ENCODE data around the gene MYT1. TPM values are rescaled to one million over a fixed set of nuclear protein-coding genes. Genes with fewer than 3 reads are reported as not detected.

MYT1 gene
- total RNA-seq, 1 experiment from 2014 or later = 7.1 TPM

DNA sequence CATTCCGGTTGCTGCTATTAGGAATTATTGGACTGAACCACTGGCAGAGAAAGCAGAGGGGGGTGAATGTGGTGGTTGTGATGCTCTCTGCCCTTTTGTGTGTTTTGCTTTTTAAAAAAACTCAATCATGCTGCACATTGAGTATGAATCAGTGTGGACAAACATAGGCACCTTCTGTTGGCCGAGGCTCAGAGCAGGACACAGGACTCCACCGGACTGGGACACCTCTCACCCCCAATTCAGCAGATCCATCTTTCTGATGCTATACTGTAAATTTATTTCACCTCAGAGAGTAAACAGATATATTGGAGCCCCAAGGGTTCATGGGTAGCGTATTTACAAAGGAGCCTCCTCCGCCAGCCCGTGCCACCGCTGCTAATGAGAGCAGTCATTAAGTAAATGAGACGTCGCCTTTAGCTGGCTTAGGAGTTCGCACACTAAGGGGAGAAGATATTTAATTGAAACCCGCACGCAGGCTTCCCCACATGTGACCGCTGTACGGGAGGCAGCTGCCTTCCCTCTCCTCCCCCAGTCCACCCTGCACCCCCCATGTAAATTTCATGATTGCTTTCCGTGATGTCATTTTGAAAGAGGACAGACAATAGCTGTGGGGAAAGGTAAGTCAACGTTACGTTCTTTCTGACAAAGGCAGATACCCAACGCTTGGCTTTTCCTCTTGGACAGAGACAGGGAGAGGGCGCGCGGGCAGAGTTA, at the start of gene MYT1 (continued):
- no peak for TF ChIP-seq MAX (IDR thresholded peaks at IDR 0.05)

DNA sequence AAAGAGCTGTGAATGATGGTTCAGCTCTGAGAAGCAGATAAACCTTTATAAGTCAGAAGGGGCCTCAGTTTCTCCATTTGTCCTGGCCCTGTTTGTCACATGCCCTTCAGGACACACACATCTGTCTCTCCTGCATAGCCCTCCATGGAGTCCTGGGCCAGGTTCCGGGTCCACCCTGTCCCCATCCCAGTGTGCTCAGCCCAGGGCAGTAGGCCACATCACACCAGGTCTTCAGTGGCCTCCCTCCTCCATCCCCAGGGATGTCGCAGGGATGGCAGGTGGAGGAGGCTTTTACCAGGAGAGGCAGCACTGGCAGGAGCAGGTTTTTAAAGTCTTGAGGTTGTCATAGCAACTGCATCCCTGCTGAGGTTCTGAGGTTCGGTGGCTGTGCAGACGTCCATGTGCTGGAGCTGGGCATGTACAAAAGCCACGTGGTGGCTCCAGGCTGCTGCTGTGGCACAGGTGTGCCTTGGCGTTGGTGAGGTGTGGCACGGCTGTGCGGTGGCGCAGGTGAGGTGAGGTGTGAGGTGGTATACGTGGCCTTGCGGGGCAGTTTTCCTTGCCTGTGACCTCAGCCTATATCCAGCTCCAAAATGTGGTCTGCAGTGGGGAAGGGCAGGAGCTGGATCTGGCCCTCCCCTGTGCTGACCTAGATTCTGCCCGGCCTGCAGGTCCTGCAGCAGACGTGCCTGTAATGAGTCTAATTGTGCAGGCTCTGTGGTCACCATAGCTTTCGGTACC, 48.9 kb upstream of the MYT1 start:
- peaks cover 0 to 5% of the 10 kb centered on the region in 2 experiments; a peak in 2 of 4 replicates for H3K4me1 ChIP-seq (ENCODE audit: control insufficient read depth in 1 of 2, insufficient read depth in 2 of 2, low read length in 2 of 2)
- ChIA-PET POLR2A (no interaction called here), RAD21 (ENCODE audit: low non-redundant PET in 1 of 2, low total read pairs in 2 of 2, uncharacterized antibody in 2 of 2, unreplicated experiment in 2 of 2) (no interaction called here), CTCF (interaction anchor here (1.7 kb wide), 1 partner anchor 13 kb away, joined by 8 read pairs; no protein-coding TSS in a partner anchor)
- DNase-seq (ENCODE audit: low read depth, low spot score) (no peak), ATAC-seq (no peak)
- no peaks in the 10 kb centered on the region for H3K9me3 ChIP-seq (ENCODE audit: control insufficient read depth in 1 of 2, insufficient read depth in 1 of 2, low read depth in 1 of 2, low read length in 2 of 2)
- TF ChIP-seq ELF1 (IDR thresholded peaks at IDR 0.05; ENCODE audit: borderline replicate concordance, low read depth) (no peak), EGR1 (IDR thresholded peaks at IDR 0.05; ENCODE audit: low read depth) (no peak), JUND (IDR thresholded peaks at IDR 0.05) (no peak), MAX (IDR thresholded peaks at IDR 0.05) (no peak)
- no peak overlapping the region for H3K4me2 ChIP-seq (ENCODE audit: low read length)
- no peak overlapping the region for H3K9ac ChIP-seq (ENCODE audit: low read length)
- no peaks in the 10 kb centered on the region for H3K9me2 ChIP-seq (ENCODE audit: insufficient read depth)
- H3K27ac ChIP-seq (ENCODE audit: low read depth, low read length) = no peak overlapping the region
- no peaks in the 10 kb centered on the region for H4K20me1 ChIP-seq (ENCODE audit: insufficient read depth)
- no peak overlapping the region for H2AFZ ChIP-seq (ENCODE audit: low read depth, low read length, poor library complexity, severe bottlenecking)
- no TSS peak for BruUV-seq (replicated peaks)
- intact Hi-C loops (cut with micrococcal nuclease) = no loop called here
- no peak overlapping the region for H3K4me3 ChIP-seq (replicated peaks in 1 of 2; ENCODE audit: low read depth in 1 of 2, low read length in 2 of 2)
- H3K79me2 ChIP-seq (ENCODE audit: insufficient read depth, low read length) = no peaks in the 10 kb centered on the region
- H3K27me3 ChIP-seq (ENCODE audit: insufficient read depth, low read length) = no peaks in the 10 kb centered on the region
- H3K36me3 ChIP-seq (ENCODE audit: control insufficient read depth in 1 of 2, insufficient read depth in 2 of 2, low read length in 2 of 2) = no peaks in the 10 kb centered on the region

DNA sequence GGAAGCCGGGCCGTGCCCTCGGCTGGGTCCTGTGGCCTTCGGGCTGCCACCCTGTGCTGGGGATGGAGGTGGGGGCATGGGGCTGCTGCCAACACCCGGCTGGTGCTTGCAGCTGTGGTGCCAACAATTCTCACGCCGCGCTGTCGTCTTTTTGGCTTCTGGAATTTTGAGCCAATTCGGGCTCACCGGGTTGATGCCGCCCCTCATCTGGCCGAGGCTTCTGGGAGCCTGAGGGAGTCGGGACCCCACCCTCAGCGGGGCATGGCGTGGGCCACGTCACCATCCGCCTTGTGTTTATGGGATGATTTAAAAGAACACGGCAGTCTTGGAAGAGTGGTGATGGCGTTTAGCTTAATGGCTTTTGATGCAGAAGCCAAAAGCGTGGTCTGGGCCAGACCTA, 48.2 kb upstream of the MYT1 start:
- Histone ChIP-seq H3K27ac (ENCODE audit: low read depth, low read length) (no peak overlapping the region), H3K4me2 (ENCODE audit: low read length) (no peak overlapping the region), H3K4me3 (replicated peaks in 1 of 2; ENCODE audit: low read depth in 1 of 2, low read length in 2 of 2) (no peak overlapping the region), H3K9ac (ENCODE audit: low read length) (no peak overlapping the region), H3K79me2 (ENCODE audit: insufficient read depth, low read length) (no peaks in the 10 kb centered on the region), H3K4me1 (ENCODE audit: control insufficient read depth in 1 of 2, insufficient read depth in 2 of 2, low read length in 2 of 2) (peaks cover 0 to 8% of the 10 kb centered on the region in 2 experiments; a peak in 2 of 4 replicates), H2AFZ (ENCODE audit: low read depth, low read length, poor library complexity, severe bottlenecking) (no peak overlapping the region), H4K20me1 (ENCODE audit: insufficient read depth) (no peaks in the 10 kb centered on the region), H3K9me3 (ENCODE audit: control insufficient read depth in 1 of 2, insufficient read depth in 1 of 2, low read depth in 1 of 2, low read length in 2 of 2) (no peaks in the 10 kb centered on the region), H3K27me3 (ENCODE audit: insufficient read depth, low read length) (no peaks in the 10 kb centered on the region), H3K9me2 (ENCODE audit: insufficient read depth) (no peaks in the 10 kb centered on the region), H3K36me3 (ENCODE audit: control insufficient read depth in 1 of 2, insufficient read depth in 2 of 2, low read length in 2 of 2) (no peaks in the 10 kb centered on the region)
- intact Hi-C loops (cut with micrococcal nuclease) = no loop called here
- DNase-seq (ENCODE audit: low read depth, low spot score) (no peak), ATAC-seq (no peak)
- no TSS peak for BruUV-seq (replicated peaks)
- POLR2A ChIA-PET = no interaction called here
- RAD21 ChIA-PET (ENCODE audit: low non-redundant PET in 1 of 2, low total read pairs in 2 of 2, uncharacterized antibody in 2 of 2, unreplicated experiment in 2 of 2) = no interaction called here
- CTCF ChIA-PET = interaction anchor here (1.7 kb wide), 1 partner anchor 14 kb away, joined by 8 read pairs; no protein-coding TSS in a partner anchor
- no peak for TF ChIP-seq YY1 (IDR thresholded peaks at IDR 0.05; ENCODE audit: extremely low read depth, insufficient replicate concordance, low read depth, low read length)
- TF ChIP-seq POLR2AphosphoS5 (IDR thresholded peaks at IDR 0.05; ENCODE audit: low read depth, low read length) = no peak
- no peak for TF ChIP-seq EZH2 (IDR thresholded peaks at IDR 0.05)
- no peak for TF ChIP-seq EGR1 (IDR thresholded peaks at IDR 0.05; ENCODE audit: low read depth)
- TF ChIP-seq, protein P1, sequence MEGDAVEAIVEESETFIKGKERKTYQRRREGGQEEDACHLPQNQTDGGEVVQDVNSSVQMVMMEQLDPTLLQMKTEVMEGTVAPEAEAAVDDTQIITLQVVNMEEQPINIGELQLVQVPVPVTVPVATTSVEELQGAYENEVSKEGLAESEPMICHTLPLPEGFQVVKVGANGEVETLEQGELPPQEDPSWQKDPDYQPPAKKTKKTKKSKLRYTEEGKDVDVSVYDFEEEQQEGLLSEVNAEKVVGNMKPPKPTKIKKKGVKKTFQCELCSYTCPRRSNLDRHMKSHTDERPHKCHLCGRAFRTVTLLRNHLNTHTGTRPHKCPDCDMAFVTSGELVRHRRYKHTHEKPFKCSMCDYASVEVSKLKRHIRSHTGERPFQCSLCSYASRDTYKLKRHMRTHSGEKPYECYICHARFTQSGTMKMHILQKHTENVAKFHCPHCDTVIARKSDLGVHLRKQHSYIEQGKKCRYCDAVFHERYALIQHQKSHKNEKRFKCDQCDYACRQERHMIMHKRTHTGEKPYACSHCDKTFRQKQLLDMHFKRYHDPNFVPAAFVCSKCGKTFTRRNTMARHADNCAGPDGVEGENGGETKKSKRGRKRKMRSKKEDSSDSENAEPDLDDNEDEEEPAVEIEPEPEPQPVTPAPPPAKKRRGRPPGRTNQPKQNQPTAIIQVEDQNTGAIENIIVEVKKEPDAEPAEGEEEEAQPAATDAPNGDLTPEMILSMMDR (IDR thresholded peaks at IDR 0.05 in 2 of 3, conservative IDR thresholded peaks at IDR 0.05 in 1 of 3; ENCODE audit: borderline replicate concordance in 1 of 3, insufficient read depth in 1 of 3, low read depth in 2 of 3, low read length in 2 of 3) = no peak
- TF ChIP-seq SP1 (IDR thresholded peaks at IDR 0.05; ENCODE audit: low read depth) = no peak
- TF ChIP-seq POLR2A (IDR thresholded peaks at IDR 0.05; ENCODE audit: borderline replicate concordance, extremely low read depth, insufficient read depth, insufficient read length) = no peak
- no peak for TF ChIP-seq JUND (IDR thresholded peaks at IDR 0.05)
- TF ChIP-seq, protein P2, sequence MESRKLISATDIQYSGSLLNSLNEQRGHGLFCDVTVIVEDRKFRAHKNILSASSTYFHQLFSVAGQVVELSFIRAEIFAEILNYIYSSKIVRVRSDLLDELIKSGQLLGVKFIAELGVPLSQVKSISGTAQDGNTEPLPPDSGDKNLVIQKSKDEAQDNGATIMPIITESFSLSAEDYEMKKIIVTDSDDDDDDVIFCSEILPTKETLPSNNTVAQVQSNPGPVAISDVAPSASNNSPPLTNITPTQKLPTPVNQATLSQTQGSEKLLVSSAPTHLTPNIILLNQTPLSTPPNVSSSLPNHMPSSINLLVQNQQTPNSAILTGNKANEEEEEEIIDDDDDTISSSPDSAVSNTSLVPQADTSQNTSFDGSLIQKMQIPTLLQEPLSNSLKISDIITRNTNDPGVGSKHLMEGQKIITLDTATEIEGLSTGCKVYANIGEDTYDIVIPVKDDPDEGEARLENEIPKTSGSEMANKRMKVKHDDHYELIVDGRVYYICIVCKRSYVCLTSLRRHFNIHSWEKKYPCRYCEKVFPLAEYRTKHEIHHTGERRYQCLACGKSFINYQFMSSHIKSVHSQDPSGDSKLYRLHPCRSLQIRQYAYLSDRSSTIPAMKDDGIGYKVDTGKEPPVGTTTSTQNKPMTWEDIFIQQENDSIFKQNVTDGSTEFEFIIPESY (IDR thresholded peaks at IDR 0.05; ENCODE audit: extremely low read depth, insufficient replicate concordance, low read length) = no peak

Measured in HCT116 (cell line).